OCI-LY1 (cell line): ENCODE measurements around the gene SLC26A9.

Source experiments
- CTCF ChIP-seq: fragments of 200-600 bp; sonication (generic), shearing (Covaris generic); IDR thresholded peaks from 2 replicates; pipeline ENCODE4 v1.5.1; 2017; ENCODE audit warnings: mild to moderate bottlenecking, antibody characterized with exemption, low read length, moderate library complexity, mixed read lengths
- EZH2 ChIP-seq: fragments of 200-600 bp; sonication (generic), shearing (Covaris generic); IDR thresholded peaks from 2 replicates; pipeline ENCODE4 v1.8.0; 2017; ENCODE audit warnings: borderline replicate concordance, mixed run types, mild to moderate bottlenecking, antibody characterized with exemption, low read length, moderate library complexity, mixed read lengths

- no peak for TF ChIP-seq CTCF
- TF ChIP-seq EZH2: no peak
These were observed 7.4 kb downstream of the SLC26A9 start for GRCh38 chr1:205935869-205936268.
